PC-3 (cell line): ENCODE results near the gene VWA2.

Experiments used
- CTCF ChIP-seq: fragments of 300-600 bp; sonication (generic); conservative IDR thresholded peaks from 2 replicates; pipeline ENCODE4 v1.5.1; 2017; ENCODE audit warnings: antibody characterized with exemption, low read depth, mild to moderate bottlenecking, low read length
- EZH2 ChIP-seq: fragments of 300-600 bp; sonication (generic); IDR thresholded peaks from one replicate; pipeline ENCODE4 v1.6.1; 2017; ENCODE audit warnings: antibody characterized with exemption, mild to moderate bottlenecking, low read length; ENCODE audit not compliant: unreplicated experiment

- TF ChIP-seq EZH2: no peak
- TF ChIP-seq CTCF: no peak
Observed at GRCh38 chr10:114271779-114272167, 32.7 kb downstream of the VWA2 start.
